Stimulated activated CD4-positive, alpha-beta T cell treated with anti-CD3 and anti-CD28 coated beads, Interleukin-15, amount 100 ng/mL, for 24 hours (primary cell): ENCODE measurements around the gene OCEL1.
"Not testable (repeated sequence)": the region's sequence is repeated elsewhere in the genome, so short reads cannot be mapped to it uniquely, and the experiment has no call there.

Source experiments
- DNase-seq: peaks from one replicate; pipeline ENCODE4 v3.0.0-alpha.2; 2020

The OCEL1 gene

GRCh38 chr19:17226002-17226933, at the start of gene OCEL1:
OCEL1 (plus strand) TSS chr19:17226226; CDS start chr19:17226248, 22 bp downstream.
- peak; percentile 99 for DNase-seq

- DNase-seq: no peak
Observed at GRCh38 chr19:17178291-17178690, 47.7 kb upstream of the OCEL1 start.

GRCh38 chr19:17180997-17181702, 44.9 kb upstream of the OCEL1 start:
- no peak for DNase-seq

- DNase-seq: peak; percentile 32
Observed at GRCh38 chr19:17183271-17183761, 42.7 kb upstream of the OCEL1 start.

GRCh38 chr19:17183858-17184321, 42.1 kb upstream of the OCEL1 start:
- DNase-seq: peak; percentile 28

GRCh38 chr19:17184371-17184841, 41.6 kb upstream of the OCEL1 start:
- DNase-seq: peak; percentile 48

GRCh38 chr19:17185590-17185989, 40.4 kb upstream of the OCEL1 start:
- DNase-seq: no peak

- DNase-seq: not testable (repeated sequence)
Observed at GRCh38 chr19:17191736-17192135, 34.3 kb upstream of the OCEL1 start.

- DNase-seq: no peak
Observed at GRCh38 chr19:17192751-17193150, 33.3 kb upstream of the OCEL1 start.

GRCh38 chr19:17194608-17195007, 31.4 kb upstream of the OCEL1 start:
- no peak for DNase-seq

GRCh38 chr19:17195106-17195505, 30.9 kb upstream of the OCEL1 start:
- no peak for DNase-seq

GRCh38 chr19:17196610-17197009, 29.4 kb upstream of the OCEL1 start:
- no peak for DNase-seq

- DNase-seq: no peak
Observed at GRCh38 chr19:17197666-17198065, 28.4 kb upstream of the OCEL1 start.

GRCh38 chr19:17200408-17201079, 25.5 kb upstream of the OCEL1 start:
- DNase-seq: no peak

GRCh38 chr19:17202249-17202648, 23.8 kb upstream of the OCEL1 start:
- peak; percentile 52 for DNase-seq

- DNase-seq: no peak
Observed at GRCh38 chr19:17202713-17203112, 23.3 kb upstream of the OCEL1 start.

- DNase-seq: peak; percentile 70
Observed at GRCh38 chr19:17205237-17206140, 20.5 kb upstream of the OCEL1 start.

GRCh38 chr19:17206736-17207581, 19.1 kb upstream of the OCEL1 start:
- no peak for DNase-seq

GRCh38 chr19:17209126-17210036, 16.6 kb upstream of the OCEL1 start:
- peak; percentile 74 for DNase-seq

- DNase-seq: no peak
Observed at GRCh38 chr19:17210296-17210695, 15.7 kb upstream of the OCEL1 start.
